NCI-H774 (cell line): ENCODE measurements around the gene EFS.
A peak's percentile ranks its signal among the peaks of the same experiment; 100 is the strongest.
"Not testable (repeated sequence)": the region's sequence is repeated elsewhere in the genome, so short reads cannot be mapped to it uniquely, and the experiment has no call there.

ENCODE experiments used
- DNase-seq: peaks from one replicate; lab custom pipeline; 2025; lab: John Stamatoyannopoulos, UW

EFS gene

GRCh38 chr14:23399136-23399535 lies 34.2 kb upstream of the EFS start:
- no peak for DNase-seq

GRCh38 chr14:23398348-23398747 lies 33.4 kb upstream of the EFS start:
- DNase-seq: peak; percentile 38

GRCh38 chr14:23396781-23397407 lies 31.9 kb upstream of the EFS start:
- DNase-seq: no peak

- no peak for DNase-seq
Observed at GRCh38 chr14:23396126-23396525, 31.2 kb upstream of the EFS start.

- DNase-seq: no peak
Observed at GRCh38 chr14:23392613-23393012, 27.6 kb upstream of the EFS start.

GRCh38 chr14:23389871-23390270 lies 24.9 kb upstream of the EFS start:
- DNase-seq: not testable (repeated sequence)

- no peak for DNase-seq
Observed at GRCh38 chr14:23389396-23389795, 24.4 kb upstream of the EFS start.

GRCh38 chr14:23388996-23389395 lies 24.0 kb upstream of the EFS start:
- no peak for DNase-seq

GRCh38 chr14:23387916-23388882 lies 23.2 kb upstream of the EFS start:
- no peak for DNase-seq

- no peak for DNase-seq
Observed at GRCh38 chr14:23386999-23387398, 22.0 kb upstream of the EFS start.

GRCh38 chr14:23386266-23386657 lies 21.3 kb upstream of the EFS start:
- DNase-seq: not testable (repeated sequence)

GRCh38 chr14:23385642-23386265 lies 20.8 kb upstream of the EFS start:
- no peak for DNase-seq

GRCh38 chr14:23385244-23385641 lies 20.3 kb upstream of the EFS start:
- no peak for DNase-seq

GRCh38 chr14:23384364-23385080 lies 19.6 kb upstream of the EFS start:
- no peak for DNase-seq

GRCh38 chr14:23382731-23383440 lies 17.9 kb upstream of the EFS start:
- no peak for DNase-seq

GRCh38 chr14:23382276-23382675 lies 17.3 kb upstream of the EFS start:
- no peak for DNase-seq

- no peak for DNase-seq
Observed at GRCh38 chr14:23381871-23382270, 16.9 kb upstream of the EFS start.

- DNase-seq: no peak
Observed at GRCh38 chr14:23380976-23381375, 16.0 kb upstream of the EFS start.

GRCh38 chr14:23380197-23380914 lies 15.4 kb upstream of the EFS start:
- no peak for DNase-seq

- peak; percentile 42 for DNase-seq
Observed at GRCh38 chr14:23379366-23380196, 14.6 kb upstream of the EFS start.
